Hepatocyte (in vitro differentiated cells): ENCODE data around the gene PMEPA1. TPM values are rescaled to one million over a fixed set of nuclear protein-coding genes. Genes with fewer than 3 reads are reported as not detected.

Source experiments
- DNase-seq: peaks from one replicate; pipeline ENCODE4 v3.0.0-alpha.2; 2016; ENCODE audit warnings: low spot score
- H2AFZ ChIP-seq: fragments of 200-600 bp; sonication (generic); 2 replicates; pipeline ENCODE4 v1.6.0; 2016; ENCODE audit warnings: antibody characterized with exemption, mild to moderate bottlenecking
- H3K27ac ChIP-seq: fragments of 200-600 bp; sonication (generic); 2 replicates; pipeline ENCODE4 v1.5.1; 2016; ENCODE audit warnings: mild to moderate bottlenecking
- H3K27me3 ChIP-seq: fragments of 200-600 bp; sonication (generic); 2 replicates; pipeline ENCODE4 v1.6.1; 2016
- H3K36me3 ChIP-seq: fragments of 200-600 bp; sonication (generic); replicated peaks from 2 replicates; pipeline ENCODE4 v1.5.1; 2016; ENCODE audit warnings: low read depth; ENCODE audit not compliant: insufficient read depth
- H3K4me1 ChIP-seq: fragments of 200-600 bp; sonication (generic); 2 replicates; pipeline ENCODE4 v1.5.1; 2016; ENCODE audit warnings: mild to moderate bottlenecking, moderate library complexity; ENCODE audit not compliant: insufficient read depth
- H3K4me2 ChIP-seq: fragments of 200-600 bp; sonication (generic); 2 replicates; pipeline ENCODE4 v1.6.0; 2016
- H3K4me3 ChIP-seq: fragments of 200-600 bp; sonication (generic); 2 replicates; pipeline ENCODE4 v1.5.1; 2016; ENCODE audit warnings: mild to moderate bottlenecking
- H3K79me2 ChIP-seq: fragments of 200-600 bp; sonication (generic); 2 replicates; pipeline ENCODE4 v1.6.0; 2017; ENCODE audit warnings: mild to moderate bottlenecking
- H3K9me2 ChIP-seq: fragments of 200-600 bp; sonication (generic); replicated peaks from 2 replicates; pipeline ENCODE4 v1.6.0; 2017; ENCODE audit warnings: mild to moderate bottlenecking; ENCODE audit not compliant: insufficient read depth
- H3K9me3 ChIP-seq: fragments of 200-600 bp; sonication (generic); 2 replicates; pipeline ENCODE4 v1.5.1; 2016; ENCODE audit warnings: low read depth, mild to moderate bottlenecking
- H4K20me1 ChIP-seq: fragments of 200-600 bp; sonication (generic); 2 replicates; pipeline ENCODE4 v1.6.0; 2016; ENCODE audit warnings: mild to moderate bottlenecking; ENCODE audit not compliant: insufficient read depth, poor library complexity, severe bottlenecking
- EZH2 ChIP-seq: fragments of 200-600 bp; sonication (generic); IDR thresholded peaks from 2 replicates; pipeline ENCODE4 v1.6.1; 2016; ENCODE audit warnings: antibody characterized with exemption, mild to moderate bottlenecking, borderline replicate concordance
- EZH2phosphoT487 ChIP-seq: fragments of 200-600 bp; sonication (generic); IDR thresholded peaks from one replicate; pipeline ENCODE4 v1.6.1; 2018; ENCODE audit warnings: antibody characterized with exemption, mild to moderate bottlenecking, low read depth, moderate library complexity; ENCODE audit not compliant: unreplicated experiment, severe bottlenecking
- WGBS: methylation state at CpG from one replicate; pipeline ENCODE4 v1.1.6; 2016; ENCODE audit warnings: low lambda C conversion rate; ENCODE audit errors: missing lambda C conversion rate; 5-methylcytosine and 5-hydroxymethylcytosine counted together
- polyA plus RNA-seq: library from polyadenylated mRNA; unstranded; fragments of >200 nt; fragmentation: Nextera tagmentation; extraction: Ambion mirVana; gene quantifications from 2 replicates; pipeline ENCODE4 v1.2.1, GENCODE V29; 2016
- total RNA-seq: library from RNA; depleted of rRNA; stranded (reverse); fragments of >200 nt; gene quantifications from 2 replicates; pipeline ENCODE4 v1.2.3, GENCODE V29; 2014
- TF ChIP-seq, protein P1 (sequence below): fragments of 200-600 bp; sonication (generic); IDR thresholded peaks from 2 replicates; pipeline ENCODE4 v1.5.1; 2016; ENCODE audit warnings: antibody characterized with exemption, mild to moderate bottlenecking; ENCODE audit not compliant: poor library complexity

Gene PMEPA1
- total and polyA plus RNA-seq, 2 experiments from 2014 or later, result 6.8 to 40.3 TPM

GRCh38 chr20:57658447-57658832, 51.4 kb downstream of the PMEPA1 start:
- 90% methylated on average over 8 of the region's 8 CpGs for WGBS
- no peak for DNase-seq
- TF ChIP-seq EZH2phosphoT487 (no peak), EZH2 (no peak)
- TF ChIP-seq, protein P1, sequence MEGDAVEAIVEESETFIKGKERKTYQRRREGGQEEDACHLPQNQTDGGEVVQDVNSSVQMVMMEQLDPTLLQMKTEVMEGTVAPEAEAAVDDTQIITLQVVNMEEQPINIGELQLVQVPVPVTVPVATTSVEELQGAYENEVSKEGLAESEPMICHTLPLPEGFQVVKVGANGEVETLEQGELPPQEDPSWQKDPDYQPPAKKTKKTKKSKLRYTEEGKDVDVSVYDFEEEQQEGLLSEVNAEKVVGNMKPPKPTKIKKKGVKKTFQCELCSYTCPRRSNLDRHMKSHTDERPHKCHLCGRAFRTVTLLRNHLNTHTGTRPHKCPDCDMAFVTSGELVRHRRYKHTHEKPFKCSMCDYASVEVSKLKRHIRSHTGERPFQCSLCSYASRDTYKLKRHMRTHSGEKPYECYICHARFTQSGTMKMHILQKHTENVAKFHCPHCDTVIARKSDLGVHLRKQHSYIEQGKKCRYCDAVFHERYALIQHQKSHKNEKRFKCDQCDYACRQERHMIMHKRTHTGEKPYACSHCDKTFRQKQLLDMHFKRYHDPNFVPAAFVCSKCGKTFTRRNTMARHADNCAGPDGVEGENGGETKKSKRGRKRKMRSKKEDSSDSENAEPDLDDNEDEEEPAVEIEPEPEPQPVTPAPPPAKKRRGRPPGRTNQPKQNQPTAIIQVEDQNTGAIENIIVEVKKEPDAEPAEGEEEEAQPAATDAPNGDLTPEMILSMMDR, result no peak
- Histone ChIP-seq H3K79me2 (no peaks in the 10 kb centered on the region), H3K4me1 (no peaks in the 10 kb centered on the region), H3K27me3 (no peaks in the 10 kb centered on the region), H4K20me1 (peaks cover 5% of the 10 kb centered on the region), H3K4me2 (no peak overlapping the region), H3K27ac (no peak overlapping the region), H3K9me2 (no peaks in the 10 kb centered on the region), H3K36me3 (no peaks in the 10 kb centered on the region), H2AFZ (no peak overlapping the region), H3K4me3 (no peak overlapping the region), H3K9me3 (no peaks in the 10 kb centered on the region)

DNA sequence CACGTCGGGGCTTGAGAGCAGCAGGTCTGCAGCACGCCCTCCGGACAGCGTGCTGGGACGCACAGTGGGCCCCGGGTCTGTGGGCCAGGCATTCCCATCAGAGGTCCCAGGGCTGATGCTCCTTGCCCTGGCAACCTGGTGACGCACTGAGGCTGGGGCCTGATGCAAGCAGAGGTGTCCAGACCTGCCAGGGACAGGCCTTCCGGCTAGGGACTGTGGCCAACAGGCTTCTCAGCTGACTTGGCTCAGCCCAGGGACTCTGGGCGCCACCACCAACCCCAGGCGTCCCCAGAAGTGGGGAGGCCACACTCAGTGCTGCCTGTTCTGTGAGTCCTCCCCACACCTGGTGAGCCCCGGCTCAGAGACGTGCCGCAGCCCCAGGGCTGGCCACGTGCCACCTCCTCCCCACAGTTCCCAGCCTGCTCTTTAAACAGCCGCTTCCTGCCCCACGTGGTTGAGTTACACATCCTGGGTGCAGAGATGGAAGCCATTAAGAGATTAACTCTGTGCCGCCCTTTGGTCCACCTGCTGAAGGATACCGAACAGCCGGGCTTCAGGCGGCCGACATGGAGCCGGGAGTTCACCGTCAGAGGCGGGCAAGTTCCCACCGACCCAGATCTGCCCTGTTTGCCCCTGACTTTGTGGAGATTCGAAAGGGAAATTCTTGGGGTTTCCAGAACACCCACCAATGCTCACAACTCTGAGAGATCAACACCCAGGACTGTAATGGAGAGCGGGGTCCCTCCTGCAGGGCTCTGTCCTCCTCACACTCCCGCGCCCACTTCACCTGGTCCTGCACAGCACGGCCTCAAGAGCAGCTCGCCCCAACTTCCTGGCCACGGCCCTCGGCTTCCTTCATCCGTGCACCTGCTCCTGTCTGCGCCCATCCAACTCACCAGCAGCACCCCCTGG, 52.0 kb downstream of the PMEPA1 start:
- H3K79me2 ChIP-seq, result no peaks in the 10 kb centered on the region
- H2AFZ ChIP-seq, result no peak overlapping the region
- no peak overlapping the region for H3K27ac ChIP-seq
- no peak overlapping the region for H3K4me2 ChIP-seq
- H4K20me1 ChIP-seq, result peaks cover 5% of the 10 kb centered on the region
- 89% methylated on average over 35 of the region's 36 CpGs for WGBS
- H3K36me3 ChIP-seq, result no peaks in the 10 kb centered on the region
- TF ChIP-seq EZH2 (no peak), EZH2phosphoT487 (no peak)
- TF ChIP-seq, protein P1, result no peak
- no peak overlapping the region for H3K4me3 ChIP-seq
- no peak for DNase-seq
- H3K9me2 ChIP-seq, result no peaks in the 10 kb centered on the region
- no peaks in the 10 kb centered on the region for H3K9me3 ChIP-seq
- H3K4me1 ChIP-seq, result no peaks in the 10 kb centered on the region
- H3K27me3 ChIP-seq, result no peaks in the 10 kb centered on the region

DNA sequence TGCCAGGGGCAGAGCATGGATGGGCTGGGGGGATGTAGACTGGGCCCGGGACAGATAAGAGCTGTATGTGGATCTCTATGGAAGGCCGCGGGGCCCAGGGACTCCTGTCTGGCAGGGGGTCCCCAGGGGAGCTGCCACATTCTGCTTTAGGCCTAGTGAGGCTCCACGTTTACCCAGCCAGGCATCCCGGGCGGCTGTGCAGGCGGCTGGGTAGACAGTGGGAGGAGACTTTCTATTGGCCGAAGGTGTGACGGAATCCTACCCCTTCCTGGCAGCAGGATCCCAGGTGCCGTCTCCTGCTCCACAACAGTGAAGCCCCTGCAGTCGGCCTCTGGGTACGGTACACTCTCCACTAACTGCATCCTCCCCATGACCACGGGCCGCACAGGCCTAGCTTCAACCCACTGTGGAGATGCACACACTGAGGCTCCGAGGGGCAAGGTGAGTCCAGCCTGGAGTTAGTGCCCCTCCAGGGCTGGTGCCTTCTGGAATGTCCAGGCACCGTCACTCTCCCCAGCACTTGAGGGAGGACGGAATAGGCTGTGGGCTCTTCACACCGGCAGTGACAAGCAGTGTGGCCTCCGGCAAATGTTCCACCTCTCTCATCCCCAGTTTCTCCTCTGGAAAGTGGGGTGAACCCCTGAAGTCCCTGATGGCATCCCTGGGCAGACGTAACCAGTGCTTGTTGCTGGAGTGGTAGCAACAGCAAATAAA, 52.8 kb downstream of the PMEPA1 start:
- WGBS, result 92% methylated on average over 20 of the region's 20 CpGs
- TF ChIP-seq, protein P1, result no peak
- TF ChIP-seq EZH2phosphoT487 (no peak), EZH2 (no peak)
- H3K27ac ChIP-seq, result no peak overlapping the region

More for the DNA sequence above, 52.8 kb downstream of the PMEPA1 start:
- Histone ChIP-seq H3K9me2 (no peaks in the 10 kb centered on the region), H3K9me3 (no peaks in the 10 kb centered on the region), H4K20me1 (peaks cover 5% of the 10 kb centered on the region), H3K27me3 (no peaks in the 10 kb centered on the region), H3K4me1 (no peaks in the 10 kb centered on the region), H3K36me3 (no peaks in the 10 kb centered on the region), H3K4me3 (no peak overlapping the region), H3K4me2 (no peak overlapping the region), H2AFZ (no peak overlapping the region), H3K79me2 (no peaks in the 10 kb centered on the region)
- DNase-seq, result no peak
